ENCODE results near the gene GCK. TPM values are rescaled to one million over a fixed set of nuclear protein-coding genes. Genes with fewer than 3 reads are reported as not detected.

GCK gene
- total RNA-seq, 1 donor from 2014 or later = 5.9 TPM

GRCh38 chr7:44110719-44111635 is 78.3 kb downstream of the GCK start:
- H3K9me3 Mint-ChIP-seq (ENCODE audit: low read depth) = no peaks in the 10 kb centered on the region
- no peak overlapping the region for H3K4me3 Mint-ChIP-seq (ENCODE audit: low read depth)
- peaks cover 2% of the 10 kb centered on the region for H3K36me3 Mint-ChIP-seq (ENCODE audit: insufficient read depth)
- H3K27me3 Mint-ChIP-seq = no peaks in the 10 kb centered on the region
- H3K4me1 Mint-ChIP-seq (ENCODE audit: low read depth) = no peaks in the 10 kb centered on the region
- DNase-seq (ENCODE audit: low spot score, unreplicated experiment) = no peak
- no peak overlapping the region for H3K27ac Mint-ChIP-seq
- TF ChIP-seq, protein P1, sequence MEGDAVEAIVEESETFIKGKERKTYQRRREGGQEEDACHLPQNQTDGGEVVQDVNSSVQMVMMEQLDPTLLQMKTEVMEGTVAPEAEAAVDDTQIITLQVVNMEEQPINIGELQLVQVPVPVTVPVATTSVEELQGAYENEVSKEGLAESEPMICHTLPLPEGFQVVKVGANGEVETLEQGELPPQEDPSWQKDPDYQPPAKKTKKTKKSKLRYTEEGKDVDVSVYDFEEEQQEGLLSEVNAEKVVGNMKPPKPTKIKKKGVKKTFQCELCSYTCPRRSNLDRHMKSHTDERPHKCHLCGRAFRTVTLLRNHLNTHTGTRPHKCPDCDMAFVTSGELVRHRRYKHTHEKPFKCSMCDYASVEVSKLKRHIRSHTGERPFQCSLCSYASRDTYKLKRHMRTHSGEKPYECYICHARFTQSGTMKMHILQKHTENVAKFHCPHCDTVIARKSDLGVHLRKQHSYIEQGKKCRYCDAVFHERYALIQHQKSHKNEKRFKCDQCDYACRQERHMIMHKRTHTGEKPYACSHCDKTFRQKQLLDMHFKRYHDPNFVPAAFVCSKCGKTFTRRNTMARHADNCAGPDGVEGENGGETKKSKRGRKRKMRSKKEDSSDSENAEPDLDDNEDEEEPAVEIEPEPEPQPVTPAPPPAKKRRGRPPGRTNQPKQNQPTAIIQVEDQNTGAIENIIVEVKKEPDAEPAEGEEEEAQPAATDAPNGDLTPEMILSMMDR (IDR thresholded peaks at IDR 0.05; ENCODE audit: unreplicated experiment) = no peak

DNA sequence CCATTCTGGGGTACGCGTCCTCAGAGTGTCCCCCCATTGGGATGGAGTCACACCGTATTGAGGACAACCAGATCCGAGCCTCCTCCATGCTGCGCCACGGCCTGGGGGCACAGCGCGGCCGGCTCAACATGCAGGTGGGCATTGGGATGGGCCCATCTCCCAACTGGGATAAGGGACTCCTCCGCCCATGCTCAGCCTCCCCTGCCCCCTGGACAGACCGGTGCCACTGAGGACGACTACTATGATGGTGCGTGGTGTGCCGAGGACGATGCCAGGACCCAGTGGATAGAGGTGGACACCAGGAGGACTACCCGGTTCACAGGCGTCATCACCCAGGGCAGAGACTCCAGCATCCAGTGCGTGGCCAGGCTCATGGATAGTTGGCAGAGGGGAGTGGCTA is 79.2 kb downstream of the GCK start:
- peaks cover 4% of the 10 kb centered on the region for H3K4me1 Mint-ChIP-seq (ENCODE audit: low read depth)
- no peak overlapping the region for H3K4me3 Mint-ChIP-seq (ENCODE audit: low read depth)
- no peaks in the 10 kb centered on the region for H3K9me3 Mint-ChIP-seq (ENCODE audit: low read depth)
- peaks cover 2% of the 10 kb centered on the region for H3K36me3 Mint-ChIP-seq (ENCODE audit: insufficient read depth)
- DNase-seq (ENCODE audit: low spot score, unreplicated experiment) = no peak
- TF ChIP-seq, protein P1 (IDR thresholded peaks at IDR 0.05; ENCODE audit: unreplicated experiment) = no peak
- peaks cover 8% of the 10 kb centered on the region for H3K27me3 Mint-ChIP-seq
- H3K27ac Mint-ChIP-seq = no peak overlapping the region

DNA sequence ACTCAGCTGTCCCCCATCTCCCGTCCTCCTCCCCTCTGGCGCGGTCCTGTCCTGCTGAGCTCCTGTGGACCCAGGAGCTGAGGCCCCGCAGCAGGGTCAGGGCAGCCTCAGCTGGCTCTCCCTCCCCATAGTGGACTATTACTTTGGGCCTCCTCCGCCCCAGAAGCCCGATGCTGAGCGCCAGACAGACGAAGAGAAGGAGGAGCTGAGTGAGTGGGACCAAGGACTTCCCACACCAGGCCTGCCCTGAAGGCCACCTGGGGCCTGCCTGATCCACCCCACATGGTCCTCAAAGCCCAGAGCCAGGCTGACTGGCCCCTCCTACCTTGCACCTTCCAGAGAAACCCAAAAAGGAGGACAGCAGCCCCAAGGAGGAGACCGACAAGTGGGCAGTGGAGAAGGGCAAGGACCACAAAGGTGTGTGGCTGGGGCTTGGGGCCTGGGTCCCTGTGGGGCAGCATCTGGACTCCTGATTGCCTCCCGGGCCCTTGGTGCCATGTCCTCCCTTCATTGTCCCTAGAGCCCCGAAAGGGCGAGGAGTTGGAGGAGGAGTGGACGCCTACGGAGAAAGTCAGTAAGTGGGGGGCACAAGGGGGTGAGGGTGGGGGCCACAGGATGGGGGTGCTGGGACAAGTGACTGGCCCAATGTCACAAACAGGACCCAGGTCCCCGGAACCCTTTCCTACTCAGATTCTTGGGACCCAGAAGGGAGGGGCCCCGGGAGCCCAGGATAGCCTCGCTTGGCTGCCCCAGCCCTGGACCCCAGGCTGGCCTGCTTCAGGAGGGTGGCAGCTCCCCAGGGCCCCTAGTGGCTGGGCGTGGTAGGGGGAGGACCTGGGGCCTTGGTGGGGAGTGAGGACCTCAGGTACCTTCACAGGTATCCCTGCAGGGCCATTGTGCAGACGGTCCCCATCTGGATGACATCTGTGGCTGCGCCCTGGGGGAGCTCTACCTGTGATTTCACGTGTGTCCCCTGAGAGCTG is 80.2 kb downstream of the GCK start:
- TF ChIP-seq, protein P1 (IDR thresholded peaks at IDR 0.05; ENCODE audit: unreplicated experiment) = peak; percentile 22
- no peak for DNase-seq (ENCODE audit: low spot score, unreplicated experiment)
- Mint-ChIP-seq H3K36me3 (ENCODE audit: insufficient read depth) (peaks cover 2% of the 10 kb centered on the region), H3K4me1 (ENCODE audit: low read depth) (peaks cover 4% of the 10 kb centered on the region), H3K27me3 (peaks cover 8% of the 10 kb centered on the region), H3K27ac (no peak overlapping the region), H3K9me3 (ENCODE audit: low read depth) (no peaks in the 10 kb centered on the region), H3K4me3 (ENCODE audit: low read depth) (no peak overlapping the region)

- peaks cover 1% of the 10 kb centered on the region for H3K36me3 Mint-ChIP-seq (ENCODE audit: insufficient read depth)
- H3K9me3 Mint-ChIP-seq (ENCODE audit: low read depth) = no peaks in the 10 kb centered on the region
- no peak overlapping the region for H3K27ac Mint-ChIP-seq
- no peak for DNase-seq (ENCODE audit: low spot score, unreplicated experiment)
- peaks cover 12% of the 10 kb centered on the region for H3K27me3 Mint-ChIP-seq
- no peak overlapping the region for H3K4me3 Mint-ChIP-seq (ENCODE audit: low read depth)
- H3K4me1 Mint-ChIP-seq (ENCODE audit: low read depth) = peaks cover 5% of the 10 kb centered on the region
- TF ChIP-seq, protein P1 (IDR thresholded peaks at IDR 0.05; ENCODE audit: unreplicated experiment) = no peak
These were observed 81.1 kb downstream of the GCK start for GRCh38 chr7:44107961-44108767.

Measured in progenitor cell of endocrine pancreas (in vitro differentiated cells).